CD14-positive monocyte (primary cell): ENCODE results near the gene DPF3. TPM values are rescaled to one million over a fixed set of nuclear protein-coding genes. Genes with fewer than 3 reads are reported as not detected.

Experiments
- DNase-seq, 3 donors: peaks; one replicate each; pipeline ENCODE4 v3.0.0-alpha.2; 2011 to 2022
- H2AFZ ChIP-seq: 2 replicates; pipeline ENCODE4 v1.6.0; 2012; ENCODE audit warnings: mild to moderate bottlenecking, low read depth, low read length, inconsistent platforms; ENCODE audit not compliant: insufficient read depth, poor library complexity, severe bottlenecking
- H3K27ac ChIP-seq, 2 donors: 1 replicate in 1 of 2; 2 replicates in 1 of 2; pipeline ENCODE4 v1.5.1; 2012 to 2013; ENCODE audit warnings: low read length in 2 of 2, control low read depth in 1 of 2, inconsistent platforms in 1 of 2, low read depth in 1 of 2, mild to moderate bottlenecking in 1 of 2
- H3K27me3 ChIP-seq, 2 donors: one replicate each; pipeline versions ENCODE4 v1.6.0 to v1.6.1; 2011 to 2013; ENCODE audit warnings: low read length in 2 of 2; ENCODE audit not compliant: control insufficient read depth in 2 of 2, insufficient read depth in 2 of 2
- H3K36me3 ChIP-seq, 2 donors: replicated peaks in 1 of 2; 1 replicate in 1 of 2; 2 replicates in 1 of 2; pipeline versions ENCODE4 v1.5.1 to v1.6.1; 2012 to 2013; ENCODE audit warnings: low read length in 2 of 2, control low read depth in 1 of 2, inconsistent platforms in 1 of 2, mild to moderate bottlenecking in 1 of 2; ENCODE audit not compliant: insufficient read depth in 2 of 2, control insufficient read depth in 1 of 2
- H3K4me1 ChIP-seq, 2 donors: 1 replicate in 1 of 2; 2 replicates in 1 of 2; pipeline versions ENCODE4 v1.5.1 to v1.6.1; 2012 to 2013; ENCODE audit warnings: low read length in 2 of 2, control low read depth in 1 of 2, inconsistent platforms in 1 of 2, mild to moderate bottlenecking in 1 of 2, moderate library complexity in 1 of 2; ENCODE audit not compliant: insufficient read depth in 2 of 2, control insufficient read depth in 1 of 2
- H3K4me2 ChIP-seq: replicated peaks from 2 replicates; pipeline ENCODE3; 2012; ENCODE audit warnings: low read length, moderate library complexity, mild to moderate bottlenecking; ENCODE audit not compliant: poor library complexity, severe bottlenecking; ENCODE audit errors: extremely low read depth
- H3K4me3 ChIP-seq, 3 experiments: fragments of 200-600 bp in 1 of 3; sonication (generic) in 1 of 3; replicated peaks in 1 of 3; 1 replicate in 2 of 3; 2 replicates in 1 of 3; pipeline ENCODE4 v1.5.1; 2011 to 2013; ENCODE audit warnings: low read length in 3 of 3, mild to moderate bottlenecking in 3 of 3, control low read depth in 2 of 3, low read depth in 2 of 3, inconsistent platforms in 1 of 3, moderate library complexity in 1 of 3
- H3K79me2 ChIP-seq: 2 replicates; pipeline ENCODE4 v1.6.0; 2012; ENCODE audit warnings: mild to moderate bottlenecking, control low read depth, inconsistent platforms, low read length, moderate library complexity; ENCODE audit not compliant: insufficient read depth
- H3K9ac ChIP-seq: 2 replicates; pipeline ENCODE4 v1.6.0; 2017; ENCODE audit warnings: low read length, mild to moderate bottlenecking; ENCODE audit not compliant: insufficient read depth, poor library complexity, severe bottlenecking
- H3K9me3 ChIP-seq, 2 donors: replicated peaks in 1 of 2; 1 replicate in 1 of 2; 2 replicates in 1 of 2; pipeline versions ENCODE4 v1.5.1 to v1.6.1; 2012 to 2013; ENCODE audit warnings: low read length in 2 of 2, control low read depth in 1 of 2; ENCODE audit not compliant: control insufficient read depth in 1 of 2, insufficient read depth in 1 of 2
- H4K20me1 ChIP-seq: 2 replicates; pipeline ENCODE4 v1.6.0; 2012; ENCODE audit warnings: mild to moderate bottlenecking, low read length, control low read depth, moderate library complexity; ENCODE audit not compliant: insufficient read depth
- H3K27ac Mint-ChIP-seq, 7 donors: one replicate each; pipeline ENCODE4 v1.8.0; 2020; ENCODE audit warnings: mild to moderate bottlenecking in 7 of 7, mixed read lengths in 7 of 7, moderate library complexity in 6 of 7, inconsistent platforms in 2 of 7
- H3K27me3 Mint-ChIP-seq, 3 donors: one replicate each; pipeline ENCODE4 v1.8.0; 2021 to 2022; ENCODE audit warnings: low read depth in 3 of 3, mild to moderate bottlenecking in 3 of 3, mixed read lengths in 3 of 3, moderate library complexity in 3 of 3, inconsistent platforms in 1 of 3
- H3K36me3 Mint-ChIP-seq, 2 donors: one replicate each; pipeline ENCODE4 v1.8.0; 2020; ENCODE audit warnings: mixed read lengths in 2 of 2, inconsistent platforms in 1 of 2, mild to moderate bottlenecking in 1 of 2
- H3K4me1 Mint-ChIP-seq: one replicate; pipeline ENCODE4 v1.8.0; 2020; ENCODE audit warnings: mild to moderate bottlenecking, mixed read lengths
- H3K4me3 Mint-ChIP-seq, 2 donors: one replicate each; pipeline ENCODE4 v1.8.0; 2020; ENCODE audit warnings: mild to moderate bottlenecking in 2 of 2, mixed read lengths in 2 of 2, moderate library complexity in 1 of 2
- H3K9me3 Mint-ChIP-seq, 7 donors: one replicate each; pipeline ENCODE4 v1.8.0; 2020 to 2022; ENCODE audit warnings: mixed read lengths in 7 of 7, mild to moderate bottlenecking in 6 of 7, moderate library complexity in 6 of 7, inconsistent platforms in 2 of 7
- CTCF ChIP-seq: fragments of 200-600 bp; IDR thresholded peaks from one replicate; pipeline ENCODE4 v1.8.0; 2022; ENCODE audit warnings: antibody characterized with exemption, mild to moderate bottlenecking
- WGBS: methylation state at CpG from one replicate; pipeline ENCODE4 v1.1.5; 2013; ENCODE audit warnings: missing lambda C conversion rate; ENCODE audit not compliant: insufficient coverage; 5-methylcytosine and 5-hydroxymethylcytosine counted together
- intact Hi-C, 2 donors: fragments of 100-400 bp; cut with micrococcal nuclease; formaldehyde crosslinking; loops; one replicate each; pipeline versions ENCODE4 v1.15.0 to v1.15.1; 2023
- polyA plus RNA-seq, 3 donors: library from polyadenylated mRNA; depleted of rRNA in 1 of 3; unstranded in 2 of 3; stranded (reverse) in 1 of 3; fragments of 300-500 nt in 2 of 3; fragments of >200 nt in 1 of 3; fragmentation: Illumina TruSeq in 2 of 3; gene quantifications; 1 replicate in 2 of 3; 2 replicates in 1 of 3; pipeline ENCODE4 v1.2.3, GENCODE V29; 2012 to 2021

DPF3 gene
- polyA plus RNA-seq, 3 donors = 0.33 to 0.39 TPM; not detected in 1

- Mint-ChIP-seq H3K4me3 (no peak overlapping the region), H3K27me3 (peaks cover 10 to 15% (median 13%) of the 10 kb centered on the region in 3 donors), H3K9me3 (peaks cover 0 to 1% (median 0%) of the 10 kb centered on the region in 7 donors), H3K27ac (no peak overlapping the region), H3K36me3 (no peaks in the 10 kb centered on the region), H3K4me1 (peaks cover 9% of the 10 kb centered on the region)
- Histone ChIP-seq H4K20me1 (no peaks in the 10 kb centered on the region), H3K79me2 (no peaks in the 10 kb centered on the region), H3K36me3 (no peaks in the 10 kb centered on the region), H2AFZ (no peak overlapping the region), H3K27me3 (peaks cover 0 to 2% of the 10 kb centered on the region in 2 donors), H3K4me2 (no peak overlapping the region), H3K9ac (no peak overlapping the region), H3K9me3 (no peaks in the 10 kb centered on the region), H3K4me1 (no peaks in the 10 kb centered on the region), H3K4me3 (no peak overlapping the region), H3K27ac (no peak overlapping the region)
- TF ChIP-seq CTCF = no peak
- WGBS = 99% methylated on average over 10 of the region's 12 CpGs
- intact Hi-C loops = no loop called here
- no peak for DNase-seq
Measured at GRCh38 chr14:72711936-72712335, 182.0 kb downstream of the DPF3 start.

- no peaks in the 10 kb centered on the region for H3K4me1 ChIP-seq
- H3K36me3 Mint-ChIP-seq = no peaks in the 10 kb centered on the region
- 96% methylated on average over 3 of the region's 7 CpGs for WGBS
- no peak overlapping the region for H2AFZ ChIP-seq
- no peaks in the 10 kb centered on the region for H3K79me2 ChIP-seq
- TF ChIP-seq CTCF = no peak
- DNase-seq = no peak
- no peak overlapping the region for H3K4me3 ChIP-seq
- peak overlapping the region in 1 of 7 donors; percentile 34 for H3K27ac Mint-ChIP-seq
- H3K27me3 Mint-ChIP-seq = peaks cover 10 to 11% (median 10%) of the 10 kb centered on the region in 3 donors
- H3K4me2 ChIP-seq = no peak overlapping the region
- no peak overlapping the region for H3K9ac ChIP-seq
- H3K36me3 ChIP-seq = no peaks in the 10 kb centered on the region
- no peaks in the 10 kb centered on the region for H3K9me3 ChIP-seq
- intact Hi-C loops = no loop called here
- no peaks in the 10 kb centered on the region for H4K20me1 ChIP-seq
- H3K9me3 Mint-ChIP-seq = peaks cover 0 to 1% (median 0%) of the 10 kb centered on the region in 7 donors
- peaks cover 0 to 2% of the 10 kb centered on the region in 2 donors for H3K27me3 ChIP-seq
- no peak overlapping the region for H3K27ac ChIP-seq
- no peak overlapping the region for H3K4me3 Mint-ChIP-seq
- H3K4me1 Mint-ChIP-seq = peaks cover 9% of the 10 kb centered on the region
Measured at GRCh38 chr14:72709916-72710611, 183.8 kb downstream of the DPF3 start.
